ENCODE results near the gene P3H3.

DNA sequence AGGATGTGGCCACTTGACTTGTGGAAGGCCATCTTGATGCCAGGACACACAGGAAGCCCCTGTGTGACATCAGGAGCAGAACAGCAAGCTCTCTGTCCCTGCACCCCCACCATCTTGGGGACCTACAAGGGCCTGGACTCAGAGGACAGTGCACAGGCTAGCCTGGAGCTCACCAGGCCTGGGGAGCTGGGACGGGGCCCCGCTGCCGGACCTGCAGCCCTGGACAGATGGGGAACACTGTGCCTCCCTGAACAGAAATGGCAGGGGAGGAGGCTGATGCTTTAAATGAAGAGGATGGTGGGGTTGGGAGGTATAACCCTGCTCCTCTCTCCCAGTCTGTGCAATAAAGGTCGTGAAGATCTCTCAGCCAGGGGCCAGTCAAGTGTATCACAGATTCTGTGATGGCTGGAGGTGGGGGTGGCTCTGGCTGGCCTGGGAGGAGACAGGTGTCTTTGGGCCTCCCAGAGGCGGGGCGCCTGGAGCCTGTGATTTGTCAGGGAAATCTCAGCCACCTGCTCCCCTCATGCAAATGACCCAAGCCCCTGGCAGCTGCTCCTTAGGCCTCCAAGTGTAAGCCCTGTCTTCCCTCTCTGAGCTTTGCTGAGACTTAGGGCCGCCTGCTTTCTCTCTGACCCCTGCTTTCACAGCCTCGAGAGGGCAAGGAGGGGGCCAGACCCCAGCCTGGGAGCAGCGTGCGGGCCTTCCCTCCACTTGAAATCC is 11.4 kb downstream of the P3H3 start:
- TF ChIP-seq, protein P1, sequence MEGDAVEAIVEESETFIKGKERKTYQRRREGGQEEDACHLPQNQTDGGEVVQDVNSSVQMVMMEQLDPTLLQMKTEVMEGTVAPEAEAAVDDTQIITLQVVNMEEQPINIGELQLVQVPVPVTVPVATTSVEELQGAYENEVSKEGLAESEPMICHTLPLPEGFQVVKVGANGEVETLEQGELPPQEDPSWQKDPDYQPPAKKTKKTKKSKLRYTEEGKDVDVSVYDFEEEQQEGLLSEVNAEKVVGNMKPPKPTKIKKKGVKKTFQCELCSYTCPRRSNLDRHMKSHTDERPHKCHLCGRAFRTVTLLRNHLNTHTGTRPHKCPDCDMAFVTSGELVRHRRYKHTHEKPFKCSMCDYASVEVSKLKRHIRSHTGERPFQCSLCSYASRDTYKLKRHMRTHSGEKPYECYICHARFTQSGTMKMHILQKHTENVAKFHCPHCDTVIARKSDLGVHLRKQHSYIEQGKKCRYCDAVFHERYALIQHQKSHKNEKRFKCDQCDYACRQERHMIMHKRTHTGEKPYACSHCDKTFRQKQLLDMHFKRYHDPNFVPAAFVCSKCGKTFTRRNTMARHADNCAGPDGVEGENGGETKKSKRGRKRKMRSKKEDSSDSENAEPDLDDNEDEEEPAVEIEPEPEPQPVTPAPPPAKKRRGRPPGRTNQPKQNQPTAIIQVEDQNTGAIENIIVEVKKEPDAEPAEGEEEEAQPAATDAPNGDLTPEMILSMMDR (IDR thresholded peaks at IDR 0.05; ENCODE audit: low read depth, low read length, missing input control), result no peak
- TF ChIP-seq SP1 (IDR thresholded peaks at IDR 0.05), result no peak
- no peak for TF ChIP-seq EGR1 (IDR thresholded peaks at IDR 0.05; ENCODE audit: low read depth in 2 of 2)
- TF ChIP-seq YY1 (IDR thresholded peaks at IDR 0.05), result no peak
- no peak for TF ChIP-seq HNF4A (conservative IDR thresholded peaks at IDR 0.05)
- no peak for TF ChIP-seq JUND (IDR thresholded peaks at IDR 0.05)
- TF ChIP-seq, protein P2, sequence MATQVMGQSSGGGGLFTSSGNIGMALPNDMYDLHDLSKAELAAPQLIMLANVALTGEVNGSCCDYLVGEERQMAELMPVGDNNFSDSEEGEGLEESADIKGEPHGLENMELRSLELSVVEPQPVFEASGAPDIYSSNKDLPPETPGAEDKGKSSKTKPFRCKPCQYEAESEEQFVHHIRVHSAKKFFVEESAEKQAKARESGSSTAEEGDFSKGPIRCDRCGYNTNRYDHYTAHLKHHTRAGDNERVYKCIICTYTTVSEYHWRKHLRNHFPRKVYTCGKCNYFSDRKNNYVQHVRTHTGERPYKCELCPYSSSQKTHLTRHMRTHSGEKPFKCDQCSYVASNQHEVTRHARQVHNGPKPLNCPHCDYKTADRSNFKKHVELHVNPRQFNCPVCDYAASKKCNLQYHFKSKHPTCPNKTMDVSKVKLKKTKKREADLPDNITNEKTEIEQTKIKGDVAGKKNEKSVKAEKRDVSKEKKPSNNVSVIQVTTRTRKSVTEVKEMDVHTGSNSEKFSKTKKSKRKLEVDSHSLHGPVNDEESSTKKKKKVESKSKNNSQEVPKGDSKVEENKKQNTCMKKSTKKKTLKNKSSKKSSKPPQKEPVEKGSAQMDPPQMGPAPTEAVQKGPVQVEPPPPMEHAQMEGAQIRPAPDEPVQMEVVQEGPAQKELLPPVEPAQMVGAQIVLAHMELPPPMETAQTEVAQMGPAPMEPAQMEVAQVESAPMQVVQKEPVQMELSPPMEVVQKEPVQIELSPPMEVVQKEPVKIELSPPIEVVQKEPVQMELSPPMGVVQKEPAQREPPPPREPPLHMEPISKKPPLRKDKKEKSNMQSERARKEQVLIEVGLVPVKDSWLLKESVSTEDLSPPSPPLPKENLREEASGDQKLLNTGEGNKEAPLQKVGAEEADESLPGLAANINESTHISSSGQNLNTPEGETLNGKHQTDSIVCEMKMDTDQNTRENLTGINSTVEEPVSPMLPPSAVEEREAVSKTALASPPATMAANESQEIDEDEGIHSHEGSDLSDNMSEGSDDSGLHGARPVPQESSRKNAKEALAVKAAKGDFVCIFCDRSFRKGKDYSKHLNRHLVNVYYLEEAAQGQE (IDR thresholded peaks at IDR 0.05), result no peak
- no peak for TF ChIP-seq GABPA (IDR thresholded peaks at IDR 0.05 in 1 of 2, conservative IDR thresholded peaks at IDR 0.05 in 1 of 2)

Data from liver (tissue), 3 donors.